Type B pancreatic cell (in vitro differentiated cells): Measurements from ENCODE around the gene FNBP1. TPM values are rescaled to one million over a fixed set of nuclear protein-coding genes. Genes with fewer than 3 reads are reported as not detected.
"Not testable (repeated sequence)": the region's sequence is repeated elsewhere in the genome, so short reads cannot be mapped to it uniquely, and the experiment has no call there.

Experiments used
- DNase-seq: peaks from one replicate; pipeline ENCODE4 v3.0.0; 2021; ENCODE audit warnings: mixed read lengths; ENCODE audit not compliant: unreplicated experiment; ENCODE audit errors: extremely low spot score
- H3K27ac Mint-ChIP-seq: 2 replicates; pipeline ENCODE4 v1.8.0; 2021; ENCODE audit warnings: mild to moderate bottlenecking, mixed read lengths
- H3K27me3 Mint-ChIP-seq: 2 replicates; pipeline ENCODE4 v1.8.0; 2021; ENCODE audit warnings: mixed read lengths
- H3K36me3 Mint-ChIP-seq: 2 replicates; pipeline ENCODE4 v1.8.0; 2021; ENCODE audit warnings: mixed read lengths
- H3K4me1 Mint-ChIP-seq: one replicate; pipeline ENCODE4 v1.8.0; 2021; ENCODE audit warnings: mixed read lengths; ENCODE audit not compliant: unreplicated experiment
- H3K4me3 Mint-ChIP-seq: 2 replicates; pipeline ENCODE4 v1.8.0; 2021; ENCODE audit warnings: mild to moderate bottlenecking, mixed read lengths
- H3K9me3 Mint-ChIP-seq: 2 replicates; pipeline ENCODE4 v1.8.0; 2021; ENCODE audit warnings: mixed read lengths
- CTCF ChIP-seq: fragments of 200-600 bp; sonication (generic); conservative IDR thresholded peaks from 2 replicates; pipeline ENCODE4 v1.5.0; 2021; ENCODE audit warnings: antibody characterized with exemption, mild to moderate bottlenecking
- total RNA-seq: library from RNA; stranded (reverse); gene quantifications from 2 replicates; pipeline ENCODE4 v1.2.1, GENCODE V29; 2021; ENCODE audit warnings: low replicate concordance

The FNBP1 gene
- total RNA-seq, 1 donor from 2014 or later, result 38.6 TPM

GRCh38 chr9:129996161-129996830, 46.7 kb downstream of the FNBP1 start:
- DNase-seq, result no peak
- H3K4me1 Mint-ChIP-seq, result peaks cover 26% of the 10 kb centered on the region

GRCh38 chr9:129995409-129996160, 47.4 kb downstream of the FNBP1 start:
- Mint-ChIP-seq H3K27ac (peak overlapping the region; percentile 10), H3K27me3 (no peaks in the 10 kb centered on the region), H3K4me1 (peaks cover 28% of the 10 kb centered on the region), H3K9me3 (no peaks in the 10 kb centered on the region), H3K4me3 (no peak overlapping the region), H3K36me3 (peaks cover 19% of the 10 kb centered on the region)
- DNase-seq, result no peak
- TF ChIP-seq CTCF, result no peak

More at GRCh38 chr9:129996161-129996830, 46.7 kb downstream of the FNBP1 start:
- Mint-ChIP-seq H3K9me3 (no peaks in the 10 kb centered on the region), H3K4me3 (no peak overlapping the region), H3K27me3 (no peaks in the 10 kb centered on the region), H3K36me3 (peaks cover 16% of the 10 kb centered on the region), H3K27ac (no peak overlapping the region)
- no peak for TF ChIP-seq CTCF

- no peak for DNase-seq
- Mint-ChIP-seq H3K27me3 (no peaks in the 10 kb centered on the region), H3K4me3 (no peak overlapping the region), H3K27ac (no peak overlapping the region), H3K36me3 (peaks cover 24% of the 10 kb centered on the region), H3K4me1 (peaks cover 33% of the 10 kb centered on the region), H3K9me3 (no peaks in the 10 kb centered on the region)
- TF ChIP-seq CTCF, result no peak
Measured at GRCh38 chr9:129994882-129995281, 48.1 kb downstream of the FNBP1 start.

GRCh38 chr9:129991139-129991538, 51.9 kb downstream of the FNBP1 start:
- Mint-ChIP-seq H3K4me1 (peaks cover 23% of the 10 kb centered on the region), H3K36me3 (peaks cover 24% of the 10 kb centered on the region)
- not testable (repeated sequence) for H3K27me3 Mint-ChIP-seq, H3K9me3 Mint-ChIP-seq, H3K4me3 Mint-ChIP-seq, DNase-seq, H3K27ac Mint-ChIP-seq

- Mint-ChIP-seq H3K27ac (no peak overlapping the region), H3K4me1 (peaks cover 18% of the 10 kb centered on the region), H3K4me3 (no peak overlapping the region)
Measured at GRCh38 chr9:129990269-129991010, 52.5 kb downstream of the FNBP1 start.

More at GRCh38 chr9:129990269-129991010, 52.5 kb downstream of the FNBP1 start:
- no peak for DNase-seq
- TF ChIP-seq CTCF, result no peak
- peaks cover 20% of the 10 kb centered on the region for H3K36me3 Mint-ChIP-seq
- no peaks in the 10 kb centered on the region for H3K27me3 Mint-ChIP-seq
- no peaks in the 10 kb centered on the region for H3K9me3 Mint-ChIP-seq
